SJCRH30 (cell line): ENCODE data around the gene HS1BP3. TPM values are rescaled to one million over a fixed set of nuclear protein-coding genes. Genes with fewer than 3 reads are reported as not detected.

Experiments
- DNase-seq, 2 experiments: peaks; one replicate each; pipeline ENCODE4 v3.0.0-alpha.2; 2015 to 2020
- H3K27ac ChIP-seq: fragments of 250-450 bp; sonication (Bioruptor Pico); 2 replicates; pipeline ENCODE4 v1.5.1; 2020; ENCODE audit warnings: mild to moderate bottlenecking, moderate library complexity
- H3K27me3 ChIP-seq: fragments of 250-450 bp; sonication (Bioruptor Pico); 2 replicates; pipeline ENCODE4 v1.5.1; 2020; ENCODE audit warnings: mild to moderate bottlenecking, moderate library complexity
- H3K36me3 ChIP-seq: fragments of 250-450 bp; sonication (Bioruptor Pico); 2 replicates; pipeline ENCODE4 v1.5.1; 2020; ENCODE audit warnings: mild to moderate bottlenecking, moderate library complexity
- H3K4me1 ChIP-seq: fragments of 250-450 bp; sonication (Bioruptor Pico); 2 replicates; pipeline ENCODE4 v1.5.1; 2020; ENCODE audit warnings: mild to moderate bottlenecking, moderate library complexity
- H3K4me3 ChIP-seq: fragments of 250-450 bp; sonication (Bioruptor Pico); 2 replicates; pipeline ENCODE4 v1.5.1; 2020; ENCODE audit warnings: mild to moderate bottlenecking, moderate library complexity
- H3K9me3 ChIP-seq: fragments of 250-450 bp; sonication (Bioruptor Pico); replicated peaks from 2 replicates; pipeline ENCODE4 v1.5.1; 2020; ENCODE audit warnings: mild to moderate bottlenecking, moderate library complexity
- total RNA-seq: library from RNA; depleted of rRNA; stranded (reverse); fragments of >200 nt; shearing (Covaris generic); gene quantifications from 2 replicates; pipeline ENCODE4 v1.2.3, GENCODE V29; 2014

HS1BP3 gene
- total RNA-seq, 1 experiment from 2014 or later: 14.7 TPM

DNA sequence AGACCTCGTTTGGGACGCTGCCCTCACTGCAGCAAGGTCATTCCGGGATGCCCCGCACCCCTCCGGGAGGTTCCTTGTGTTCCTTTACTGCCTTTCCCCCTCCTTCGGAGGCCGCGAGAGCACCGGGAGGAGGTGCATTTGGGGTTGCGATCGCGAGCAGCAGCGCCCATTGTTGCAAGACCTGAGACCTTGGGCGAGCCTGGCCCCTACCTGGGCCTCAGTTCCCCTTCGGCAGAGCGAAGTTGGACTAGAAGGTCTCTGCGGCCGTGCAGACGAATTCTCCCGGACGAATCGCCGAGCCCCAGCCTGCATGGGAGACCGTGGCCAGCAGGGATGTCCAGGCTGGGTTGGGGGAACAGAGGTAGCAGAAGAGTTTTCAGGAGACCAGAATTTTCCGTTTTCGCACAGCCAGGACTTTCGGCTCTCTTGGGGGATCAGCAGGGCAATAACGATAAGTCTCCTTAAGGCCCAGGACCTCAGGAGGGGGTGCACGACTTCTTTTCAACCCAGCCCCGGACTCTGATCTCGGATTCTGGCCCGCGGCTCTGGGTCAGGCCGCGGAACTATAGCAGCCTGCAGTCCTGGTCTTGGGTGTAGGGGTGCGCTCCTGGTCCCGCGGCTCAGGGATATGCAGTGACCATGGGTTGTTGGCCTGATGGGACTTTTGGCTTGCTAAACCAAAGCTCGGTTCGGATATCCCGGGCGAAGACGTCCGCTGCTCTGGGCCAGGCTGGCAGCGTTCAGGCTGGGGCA lies 18.8 kb upstream of the HS1BP3 start:
- H3K4me1 ChIP-seq: no peaks in the 10 kb centered on the region
- no peak for DNase-seq
- no peaks in the 10 kb centered on the region for H3K9me3 ChIP-seq
- no peaks in the 10 kb centered on the region for H3K36me3 ChIP-seq
- H3K27me3 ChIP-seq: no peaks in the 10 kb centered on the region; the same call in 1 of the 2 replicates
- no peak overlapping the region for H3K4me3 ChIP-seq
- no peak overlapping the region for H3K27ac ChIP-seq

DNA sequence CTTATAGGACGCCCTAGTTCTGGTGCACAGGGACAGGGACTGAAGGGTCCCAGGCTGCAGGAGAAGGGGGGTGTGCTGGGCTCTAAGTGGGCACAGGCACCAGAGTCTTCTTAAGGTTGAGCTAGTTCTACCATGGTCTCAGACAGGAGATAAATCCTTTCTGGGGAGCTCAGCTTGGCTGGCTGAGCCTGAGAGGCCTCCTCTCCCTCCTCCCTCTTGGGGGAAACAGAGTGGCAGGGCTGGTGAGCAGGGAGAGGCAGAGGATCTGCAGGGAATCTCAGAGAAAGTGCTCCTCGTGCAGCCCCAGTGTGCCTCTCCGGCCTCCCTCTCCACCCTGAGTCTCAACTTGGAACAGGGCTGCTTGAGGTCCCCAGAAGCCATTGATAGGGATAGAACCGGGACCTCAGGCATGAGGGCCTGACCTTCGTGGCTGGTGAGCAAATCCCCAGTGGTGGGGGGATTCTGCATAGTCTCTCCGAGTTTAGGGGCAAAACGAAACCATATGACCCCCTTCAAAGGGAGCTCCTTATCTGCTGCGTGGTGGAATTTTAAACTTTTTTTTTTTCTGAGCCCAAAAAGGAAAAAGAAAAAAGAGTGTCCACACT lies 18.1 kb upstream of the HS1BP3 start:
- H3K4me1 ChIP-seq: no peaks in the 10 kb centered on the region

DNA sequence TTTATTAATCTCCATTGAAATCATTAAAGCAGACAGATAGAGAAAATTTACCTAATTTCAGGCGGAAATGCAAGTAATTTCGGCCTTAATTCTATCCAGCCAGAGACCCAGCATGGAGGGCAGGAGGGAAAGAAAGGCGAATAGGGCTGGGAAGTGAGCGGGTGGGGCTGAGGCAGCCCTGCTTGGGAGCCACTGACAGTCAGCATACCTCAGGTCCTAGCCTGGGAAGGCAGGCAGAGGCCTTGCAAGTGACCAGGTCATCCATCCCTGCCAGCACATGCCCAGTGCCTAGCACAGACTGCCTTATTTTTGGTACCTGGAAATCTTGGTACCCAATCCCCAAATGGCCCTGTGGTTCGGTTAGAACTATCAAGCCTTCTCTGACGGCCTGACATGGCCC lies 17.6 kb upstream of the HS1BP3 start:
- H3K9me3 ChIP-seq: no peaks in the 10 kb centered on the region
- H3K27ac ChIP-seq: no peak overlapping the region
- H3K4me3 ChIP-seq: no peak overlapping the region
- H3K4me1 ChIP-seq: no peaks in the 10 kb centered on the region
- no peaks in the 10 kb centered on the region; the same call in 1 of the 2 replicates for H3K27me3 ChIP-seq
- no peaks in the 10 kb centered on the region for H3K36me3 ChIP-seq
- DNase-seq: no peak

More for the DNA sequence above, 18.1 kb upstream of the HS1BP3 start:
- no peak for DNase-seq
- Histone ChIP-seq H3K4me3 (no peak overlapping the region), H3K27me3 (no peaks in the 10 kb centered on the region; the same call in 1 of the 2 replicates), H3K27ac (no peak overlapping the region), H3K36me3 (no peaks in the 10 kb centered on the region), H3K9me3 (no peaks in the 10 kb centered on the region)

DNA sequence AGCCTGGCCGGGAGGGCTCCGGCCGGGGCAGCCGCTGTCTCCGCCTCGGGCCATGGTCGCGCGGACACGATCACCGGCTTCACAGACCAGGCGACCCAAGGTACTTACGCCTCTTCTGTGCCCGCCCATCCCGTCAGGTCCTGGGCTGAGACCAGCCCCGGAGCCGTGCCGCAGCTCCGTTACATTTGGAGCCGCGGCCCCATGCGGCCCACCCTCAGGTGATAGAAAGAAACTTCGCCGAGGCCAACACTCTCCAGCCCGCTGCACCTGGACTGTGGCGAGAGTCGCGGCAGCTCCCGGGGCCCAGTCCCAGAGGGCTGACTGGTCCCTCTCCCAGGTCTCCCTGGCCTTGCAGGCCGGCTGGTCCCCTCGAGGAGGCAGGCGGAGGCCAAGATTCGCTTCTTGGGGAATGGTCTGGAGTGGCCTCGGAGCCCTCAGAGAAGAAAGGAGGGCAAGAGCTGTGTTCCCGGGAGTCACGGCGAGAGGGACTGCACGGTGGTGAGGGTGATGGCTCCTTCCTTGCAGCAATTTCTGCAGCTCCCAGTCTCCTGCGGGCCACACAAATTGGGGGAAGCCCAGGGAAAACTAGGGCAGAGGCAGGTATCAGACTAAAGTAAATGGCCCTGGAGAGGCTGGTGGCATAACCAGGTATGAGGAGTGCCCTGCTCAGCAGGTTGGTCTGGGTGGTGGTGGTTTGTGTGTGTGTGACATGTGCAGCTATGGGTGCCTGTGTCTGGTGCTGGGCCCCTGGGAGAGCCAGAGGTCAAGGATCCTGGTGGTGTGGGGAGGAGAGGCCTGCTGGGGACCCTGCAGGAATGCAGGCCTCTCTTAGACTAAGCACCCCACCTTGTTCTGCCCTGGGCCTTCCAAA lies 16.9 kb upstream of the HS1BP3 start:
- Histone ChIP-seq H3K36me3 (no peaks in the 10 kb centered on the region), H3K4me1 (no peaks in the 10 kb centered on the region), H3K27ac (no peak overlapping the region), H3K4me3 (no peak overlapping the region), H3K9me3 (no peaks in the 10 kb centered on the region), H3K27me3 (no peaks in the 10 kb centered on the region; the same call in 1 of the 2 replicates)
- DNase-seq: no peak

DNA sequence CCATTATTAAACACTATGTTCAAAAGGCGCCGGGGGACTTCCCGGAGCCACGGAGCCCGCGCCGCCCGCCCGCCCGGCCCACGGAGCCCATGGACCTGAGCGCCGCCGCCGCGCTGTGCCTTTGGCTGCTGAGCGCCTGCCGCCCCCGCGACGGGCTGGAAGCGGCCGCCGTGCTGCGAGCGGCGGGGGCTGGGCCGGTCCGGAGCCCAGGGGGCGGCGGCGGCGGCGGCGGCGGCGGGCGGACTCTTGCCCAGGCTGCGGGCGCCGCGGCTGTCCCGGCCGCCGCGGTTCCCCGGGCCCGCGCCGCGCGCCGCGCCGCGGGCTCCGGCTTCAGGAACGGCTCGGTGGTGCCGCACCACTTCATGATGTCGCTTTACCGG lies 16.2 kb upstream of the HS1BP3 start:
- Histone ChIP-seq H3K4me3 (no peak overlapping the region), H3K9me3 (no peaks in the 10 kb centered on the region), H3K36me3 (no peaks in the 10 kb centered on the region), H3K4me1 (no peaks in the 10 kb centered on the region), H3K27me3 (no peaks in the 10 kb centered on the region; the same call in 1 of the 2 replicates), H3K27ac (no peak overlapping the region)
- no peak for DNase-seq

DNA sequence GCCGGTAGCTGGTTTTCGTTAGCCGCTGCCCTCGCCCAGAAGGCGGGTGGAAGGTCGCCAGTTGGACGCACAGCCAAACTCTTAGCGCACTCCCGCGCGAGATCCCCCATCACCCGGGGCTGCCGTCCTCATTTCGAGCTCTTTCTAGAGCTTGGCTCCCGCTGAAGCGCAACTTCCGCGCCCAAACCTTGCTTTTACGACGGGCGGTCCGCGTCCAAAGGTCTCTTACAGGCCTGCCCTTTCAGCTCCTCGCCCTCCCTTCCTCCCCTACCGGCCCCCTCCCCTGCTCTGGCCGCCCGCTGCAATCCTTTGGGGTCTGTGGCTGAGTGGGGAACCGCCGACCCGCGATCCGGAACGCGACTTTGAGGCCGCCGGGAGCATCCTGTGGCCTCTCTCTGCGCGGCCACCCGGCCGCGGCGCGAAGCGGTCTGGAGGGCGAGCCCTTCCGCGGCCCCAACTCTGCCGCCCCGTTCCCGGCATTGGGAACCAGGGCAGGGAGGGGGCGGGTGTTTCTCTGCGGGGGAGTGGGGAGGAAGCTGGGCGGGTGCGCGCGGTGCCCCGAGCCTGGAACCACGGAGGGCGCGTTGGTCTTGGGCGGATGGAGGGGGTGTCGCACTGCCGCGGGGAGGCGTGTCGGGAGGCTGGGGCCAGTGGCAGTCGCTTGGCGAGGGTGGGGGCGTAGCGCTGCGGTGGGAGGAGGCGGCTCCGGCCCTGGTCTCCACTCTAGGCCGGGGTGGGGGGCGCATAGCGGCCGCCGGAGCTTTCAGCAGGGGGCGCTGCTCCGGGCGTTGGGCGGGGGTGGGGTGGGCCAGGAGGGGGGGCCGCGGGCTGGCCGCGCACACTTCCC lies 15.6 kb upstream of the HS1BP3 start, which contains the start of gene GDF7:
Gene GDF7, plus strand, starts transcription at position 841 of the 847 bp plus-strand sequence. CDS start 96 bp downstream, outside the sequence.
- no peaks in the 10 kb centered on the region for H3K9me3 ChIP-seq
- peak in 1 of 2 experiments; percentile 4 for DNase-seq
- H3K4me1 ChIP-seq: no peaks in the 10 kb centered on the region
- H3K27ac ChIP-seq: no peak within 1 kb of the TSS
- H3K36me3 ChIP-seq: no peaks in the 10 kb centered on the region
- H3K27me3 ChIP-seq: no peaks in the 10 kb centered on the region; the same call in 1 of the 2 replicates
- no peak within 1 kb of the TSS for H3K4me3 ChIP-seq

DNA sequence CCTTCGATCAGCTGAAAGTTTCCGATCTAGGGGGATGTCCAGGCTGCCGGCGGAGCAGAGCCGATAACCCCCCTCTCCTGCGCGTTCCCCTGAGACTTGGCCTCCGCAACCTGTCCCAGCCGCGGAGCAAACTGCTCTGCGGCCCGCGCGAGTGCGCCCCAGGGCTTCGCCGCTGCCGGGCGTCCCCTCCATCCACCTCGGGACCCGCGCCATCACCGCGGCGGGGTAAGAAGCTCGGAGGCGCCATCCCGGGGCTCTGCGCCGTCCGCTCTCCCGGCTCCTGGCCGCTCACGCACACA lies 15.1 kb upstream of the HS1BP3 start:
- Histone ChIP-seq H3K36me3 (no peaks in the 10 kb centered on the region), H3K27ac (no peak overlapping the region), H3K4me3 (no peak overlapping the region), H3K4me1 (no peaks in the 10 kb centered on the region), H3K9me3 (no peaks in the 10 kb centered on the region), H3K27me3 (no peaks in the 10 kb centered on the region; the same call in 1 of the 2 replicates)
- peak in 1 of 2 experiments; percentile 2 for DNase-seq

DNA sequence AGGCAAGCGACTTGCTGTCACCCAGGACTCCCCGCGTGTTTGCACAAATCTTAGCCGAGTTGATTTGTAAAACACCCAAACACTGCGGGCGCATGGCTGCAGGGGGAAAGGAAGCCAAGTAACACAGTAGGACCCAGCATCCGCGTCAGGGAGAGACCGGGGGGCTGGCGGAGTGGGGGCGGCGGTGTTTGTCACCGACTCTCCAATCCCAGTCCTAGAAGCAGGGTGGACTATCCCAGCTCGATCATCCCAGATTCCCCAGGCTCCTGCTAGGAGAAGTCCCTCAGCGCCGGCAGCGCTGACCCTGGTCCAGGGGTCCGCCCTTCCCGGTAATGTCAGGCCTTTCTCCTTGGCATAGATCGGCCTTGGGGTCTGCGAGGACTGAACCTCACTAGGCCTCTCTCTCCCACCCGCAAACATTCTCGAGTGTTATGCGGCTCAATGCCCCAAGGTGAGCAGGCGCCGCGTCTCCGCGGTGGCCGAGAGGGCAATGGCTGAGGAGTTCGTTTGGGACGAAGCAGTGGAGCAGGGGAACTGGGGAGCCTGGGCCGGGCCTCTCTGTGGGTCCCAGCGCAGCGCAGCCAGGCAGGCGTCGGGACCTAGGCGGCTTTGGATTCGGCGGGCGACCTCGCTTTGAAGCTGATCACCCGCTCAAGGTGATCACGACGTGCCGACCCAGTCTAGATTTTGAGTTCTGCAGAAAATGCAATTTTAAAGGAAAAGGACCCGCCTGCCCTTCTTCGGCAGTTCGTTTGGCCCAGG lies 14.5 kb upstream of the HS1BP3 start:
- no peaks in the 10 kb centered on the region for H3K4me1 ChIP-seq
- no peaks in the 10 kb centered on the region; the same call in 1 of the 2 replicates for H3K27me3 ChIP-seq
- H3K27ac ChIP-seq: no peak overlapping the region
- no peaks in the 10 kb centered on the region for H3K9me3 ChIP-seq
- DNase-seq: peak in 1 of 2 experiments; percentile 1
- no peak overlapping the region for H3K4me3 ChIP-seq
- no peaks in the 10 kb centered on the region for H3K36me3 ChIP-seq

DNA sequence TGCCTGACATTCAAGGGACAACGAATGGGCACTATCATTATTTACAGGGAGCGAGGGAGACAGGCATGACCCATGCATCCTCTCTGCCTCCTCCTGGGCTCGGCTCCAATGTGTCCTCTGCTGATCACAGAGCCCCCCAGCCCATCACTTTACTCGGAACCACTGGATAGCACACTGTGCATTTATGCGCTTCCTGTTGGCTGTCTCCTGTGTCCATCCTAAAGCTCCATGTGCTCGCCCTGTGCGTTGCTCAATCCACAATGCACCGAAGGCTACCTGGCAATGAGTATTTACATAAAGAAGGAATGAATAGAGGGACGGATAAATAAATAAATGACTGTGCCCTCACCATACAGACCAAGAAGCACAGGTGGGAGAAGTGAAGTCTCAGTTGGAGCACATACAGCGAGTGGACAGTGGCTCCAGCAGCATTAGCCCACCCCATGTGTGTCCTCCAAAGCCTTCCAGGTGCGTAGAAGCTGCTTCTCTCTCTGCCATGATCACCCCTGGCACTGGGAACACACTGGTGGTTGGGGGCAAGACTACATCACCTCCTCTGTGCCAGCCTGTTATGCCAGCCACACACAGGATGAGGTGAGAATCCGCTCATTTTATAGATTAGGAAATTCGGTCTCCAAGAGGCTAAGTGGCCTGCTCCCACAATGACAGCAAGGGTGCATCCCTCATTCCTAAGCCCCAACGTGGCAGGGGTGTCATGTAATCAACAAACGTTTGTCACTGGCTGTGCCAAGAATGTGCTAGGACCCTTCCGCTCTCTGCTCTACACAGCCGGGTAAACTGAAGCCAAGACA lies 13.7 kb upstream of the HS1BP3 start:
- H3K9me3 ChIP-seq: no peaks in the 10 kb centered on the region
- H3K27me3 ChIP-seq: no peaks in the 10 kb centered on the region; the same call in 1 of the 2 replicates
- no peak overlapping the region for H3K27ac ChIP-seq
- H3K4me3 ChIP-seq: no peak overlapping the region
- no peaks in the 10 kb centered on the region for H3K36me3 ChIP-seq
- H3K4me1 ChIP-seq: no peaks in the 10 kb centered on the region
- DNase-seq: no peak

DNA sequence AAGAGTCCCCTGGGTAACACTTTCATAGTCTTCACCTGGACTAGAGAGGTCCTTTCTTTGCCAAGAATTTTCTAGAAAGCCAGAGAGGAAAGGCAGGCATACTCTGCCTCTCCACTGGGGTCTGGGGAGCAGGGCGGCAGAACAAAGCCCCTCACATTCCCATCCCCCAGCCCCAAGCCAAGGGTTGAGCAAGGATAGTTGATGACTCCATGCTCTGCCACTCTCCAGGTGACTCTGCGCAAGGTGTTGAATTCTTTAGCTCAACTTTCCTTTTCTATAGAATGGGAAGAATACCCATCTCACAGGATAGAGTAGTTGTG lies 13.1 kb upstream of the HS1BP3 start:
- no peak overlapping the region for H3K4me3 ChIP-seq
- H3K27ac ChIP-seq: no peak overlapping the region
- no peaks in the 10 kb centered on the region for H3K9me3 ChIP-seq
- no peak for DNase-seq
- no peaks in the 10 kb centered on the region for H3K36me3 ChIP-seq
- no peaks in the 10 kb centered on the region; the same call in 1 of the 2 replicates for H3K27me3 ChIP-seq
- no peaks in the 10 kb centered on the region for H3K4me1 ChIP-seq

DNA sequence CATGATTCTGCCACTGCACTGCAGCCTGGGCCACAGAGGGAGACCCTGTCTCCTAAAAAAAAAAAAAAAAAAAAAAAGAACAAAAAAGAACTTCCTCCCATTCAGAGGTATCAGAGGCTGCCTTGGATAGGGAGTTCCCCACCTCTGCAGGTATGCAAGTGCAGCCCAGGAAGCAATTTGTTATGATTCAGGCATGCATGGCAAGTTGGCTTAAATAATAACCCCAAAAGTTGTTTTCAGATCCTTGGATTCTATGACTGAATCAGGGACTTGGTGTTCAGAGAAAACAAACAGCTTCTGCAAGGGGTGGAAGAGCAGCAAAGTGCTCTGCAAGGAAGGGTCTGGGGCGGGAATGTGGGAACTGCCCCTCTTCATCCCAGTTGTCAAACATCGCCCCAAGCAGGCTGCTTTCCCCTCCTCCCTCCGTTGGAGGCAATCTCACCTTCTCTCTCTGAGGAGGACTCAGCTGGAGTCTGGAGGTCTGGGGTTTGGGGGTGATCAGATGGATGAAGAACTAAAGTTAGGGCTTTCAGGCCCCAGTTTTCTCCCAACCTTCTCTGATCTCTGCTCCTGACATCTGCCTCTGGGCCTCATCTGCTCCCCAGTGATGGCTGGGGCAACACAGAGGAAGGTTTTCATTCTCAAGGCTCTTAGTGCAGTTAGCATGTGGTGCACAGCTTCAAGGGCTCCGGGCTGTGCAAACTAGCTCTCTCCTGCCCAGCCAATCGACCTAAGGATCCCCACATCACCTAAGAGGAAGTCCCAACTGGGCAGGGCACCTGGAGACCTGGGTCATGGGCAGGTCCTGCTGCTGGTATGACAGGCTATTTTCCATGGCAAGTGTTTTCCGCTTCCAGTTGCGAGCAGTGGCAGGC lies 12.5 kb upstream of the HS1BP3 start:
- no peak overlapping the region for H3K27ac ChIP-seq
- no peak for DNase-seq
- no peaks in the 10 kb centered on the region for H3K4me1 ChIP-seq
- H3K9me3 ChIP-seq: no peaks in the 10 kb centered on the region
- no peaks in the 10 kb centered on the region for H3K36me3 ChIP-seq
- no peak overlapping the region for H3K4me3 ChIP-seq
- no peaks in the 10 kb centered on the region; the same call in 1 of the 2 replicates for H3K27me3 ChIP-seq

DNA sequence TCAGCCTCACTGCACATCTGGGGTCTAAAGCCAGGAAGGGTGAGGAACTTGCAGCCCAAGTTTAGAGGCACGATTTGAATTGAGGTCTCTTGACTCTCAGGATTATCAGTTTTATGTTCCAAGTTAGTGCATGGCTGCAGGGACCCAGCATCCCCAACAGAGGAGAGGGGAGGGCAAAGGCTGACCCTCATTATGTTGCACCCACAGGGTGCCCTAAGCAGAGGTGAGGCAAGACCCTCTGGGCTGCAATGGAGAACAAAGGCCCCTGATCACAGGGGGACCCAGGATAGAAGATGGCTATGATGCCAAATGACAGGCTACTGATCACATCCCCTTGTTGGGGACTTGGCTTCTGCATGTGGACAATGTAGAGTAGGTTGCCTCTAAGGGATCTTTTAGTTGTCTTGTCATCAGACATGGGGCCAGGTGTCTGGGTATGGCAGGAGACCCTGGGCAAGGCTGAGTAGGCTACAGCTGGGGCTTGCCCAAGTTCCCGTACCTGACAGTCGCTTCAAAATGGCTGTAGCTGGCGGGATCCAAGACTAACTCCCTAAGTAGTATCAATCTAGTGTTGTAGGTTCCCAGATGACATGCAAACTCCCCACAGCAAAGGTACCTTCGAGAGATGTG lies 11.5 kb upstream of the HS1BP3 start:
- Histone ChIP-seq H3K27ac (no peak overlapping the region), H3K36me3 (no peaks in the 10 kb centered on the region), H3K27me3 (no peaks in the 10 kb centered on the region), H3K4me3 (no peak overlapping the region), H3K9me3 (no peaks in the 10 kb centered on the region), H3K4me1 (no peaks in the 10 kb centered on the region)
- DNase-seq: no peak
